Endodermal cell (in vitro differentiated cells): ENCODE results near the gene PTPRN2. TPM values are rescaled to one million over a fixed set of nuclear protein-coding genes. Genes with fewer than 3 reads are reported as not detected.

Experiments
- DNase-seq: peaks from one replicate; pipeline ENCODE4 v3.0.0-alpha.2; 2017
- H3K27ac ChIP-seq: 2 replicates; pipeline ENCODE4 v1.5.1; 2013; ENCODE audit warnings: mild to moderate bottlenecking, low read depth, low read length, moderate library complexity
- H3K27me3 ChIP-seq: 2 replicates; pipeline ENCODE4 v1.6.1; 2013; ENCODE audit warnings: mild to moderate bottlenecking, low read length, moderate library complexity; ENCODE audit not compliant: insufficient read depth, control insufficient read depth, poor library complexity, severe bottlenecking
- H3K36me3 ChIP-seq: 2 replicates; pipeline ENCODE4 v1.7.0; 2013; ENCODE audit warnings: mild to moderate bottlenecking, low read length, moderate library complexity; ENCODE audit not compliant: control insufficient read depth, insufficient read depth
- H3K4me1 ChIP-seq: one replicate; pipeline ENCODE4 v1.7.0; 2013; ENCODE audit warnings: low read length; ENCODE audit not compliant: control insufficient read depth, insufficient read depth
- H3K4me3 ChIP-seq: 2 replicates; pipeline ENCODE4 v1.5.1; 2013; ENCODE audit warnings: mild to moderate bottlenecking, low read length, moderate library complexity
- H3K9ac ChIP-seq: 2 replicates; pipeline ENCODE4 v1.6.1; 2013; ENCODE audit warnings: mild to moderate bottlenecking, low read length, moderate library complexity; ENCODE audit not compliant: poor library complexity, severe bottlenecking; ENCODE audit errors: extremely low read depth
- H3K9me3 ChIP-seq: 2 replicates; pipeline ENCODE4 v1.6.1; 2013; ENCODE audit warnings: mild to moderate bottlenecking, low read length, moderate library complexity; ENCODE audit not compliant: control insufficient read depth
- H3K27ac Mint-ChIP-seq: 2 replicates; pipeline ENCODE4 v1.8.0; 2020; ENCODE audit warnings: mixed read lengths
- H3K27me3 Mint-ChIP-seq: 2 replicates; pipeline ENCODE4 v1.8.0; 2021; ENCODE audit warnings: mild to moderate bottlenecking, mixed read lengths; ENCODE audit not compliant: insufficient read depth
- H3K36me3 Mint-ChIP-seq: 2 replicates; pipeline ENCODE4 v1.8.0; 2020; ENCODE audit warnings: low read depth, mixed read lengths
- H3K4me1 Mint-ChIP-seq: 2 replicates; pipeline ENCODE4 v1.8.0; 2020; ENCODE audit warnings: mixed read lengths
- H3K4me3 Mint-ChIP-seq: 2 replicates; pipeline ENCODE4 v1.8.0; 2020; ENCODE audit warnings: mild to moderate bottlenecking, moderate library complexity, mixed read lengths
- H3K9me3 Mint-ChIP-seq: 2 replicates; pipeline ENCODE4 v1.8.0; 2020; ENCODE audit warnings: mild to moderate bottlenecking, mixed read lengths
- WGBS, 2 experiments: methylation state at CpG; one replicate each; pipeline versions ENCODE4 v1.1.5 to v1.1.7; 2013; ENCODE audit warnings: missing lambda C conversion rate in 2 of 2, mixed read lengths in 1 of 2; ENCODE audit not compliant: insufficient coverage in 1 of 2, insufficient read length in 1 of 2; 5-methylcytosine and 5-hydroxymethylcytosine counted together
- total RNA-seq, 2 donors: library from RNA; stranded (reverse); fragmentation: NEBNext Ultra II Directional in 1 of 2; extraction: Animal tissue kit (Norgen Biotek cat#: 25700) in 1 of 2; gene quantifications; 2 replicates in 1 of 2; 3 replicates in 1 of 2; pipeline ENCODE4 v1.2.1, GENCODE V29; 2021
- TF ChIP-seq, protein P1 (sequence below): fragments of 200-600 bp; sonication (generic); conservative IDR thresholded peaks from 2 replicates; pipeline ENCODE4 v1.5.0; 2021; ENCODE audit warnings: antibody characterized with exemption, mild to moderate bottlenecking

Gene PTPRN2
- total RNA-seq, 2 donors from 2014 or later, result 0.69 to 1.2 TPM

GRCh38 chr7:158263110-158263963 is 324.3 kb downstream of the PTPRN2 start:
- TF ChIP-seq, protein P1, sequence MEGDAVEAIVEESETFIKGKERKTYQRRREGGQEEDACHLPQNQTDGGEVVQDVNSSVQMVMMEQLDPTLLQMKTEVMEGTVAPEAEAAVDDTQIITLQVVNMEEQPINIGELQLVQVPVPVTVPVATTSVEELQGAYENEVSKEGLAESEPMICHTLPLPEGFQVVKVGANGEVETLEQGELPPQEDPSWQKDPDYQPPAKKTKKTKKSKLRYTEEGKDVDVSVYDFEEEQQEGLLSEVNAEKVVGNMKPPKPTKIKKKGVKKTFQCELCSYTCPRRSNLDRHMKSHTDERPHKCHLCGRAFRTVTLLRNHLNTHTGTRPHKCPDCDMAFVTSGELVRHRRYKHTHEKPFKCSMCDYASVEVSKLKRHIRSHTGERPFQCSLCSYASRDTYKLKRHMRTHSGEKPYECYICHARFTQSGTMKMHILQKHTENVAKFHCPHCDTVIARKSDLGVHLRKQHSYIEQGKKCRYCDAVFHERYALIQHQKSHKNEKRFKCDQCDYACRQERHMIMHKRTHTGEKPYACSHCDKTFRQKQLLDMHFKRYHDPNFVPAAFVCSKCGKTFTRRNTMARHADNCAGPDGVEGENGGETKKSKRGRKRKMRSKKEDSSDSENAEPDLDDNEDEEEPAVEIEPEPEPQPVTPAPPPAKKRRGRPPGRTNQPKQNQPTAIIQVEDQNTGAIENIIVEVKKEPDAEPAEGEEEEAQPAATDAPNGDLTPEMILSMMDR, result no peak
- no peak overlapping the region for H3K9ac ChIP-seq
- Mint-ChIP-seq H3K4me3 (no peak overlapping the region), H3K36me3 (no peaks in the 10 kb centered on the region), H3K27me3 (no peaks in the 10 kb centered on the region), H3K4me1 (no peaks in the 10 kb centered on the region), H3K9me3 (no peaks in the 10 kb centered on the region), H3K27ac (no peak overlapping the region)
- no peak overlapping the region for H3K27ac ChIP-seq
- WGBS, 2 experiments, result 83 to 92% methylated on average over 11 to 19 of the region's 19 CpGs
- peaks cover 67% of the 10 kb centered on the region for H3K9me3 ChIP-seq
- H3K4me3 ChIP-seq, result peak overlapping the region; percentile 50
- H3K4me1 ChIP-seq, result no peaks in the 10 kb centered on the region
- H3K36me3 ChIP-seq, result no peaks in the 10 kb centered on the region
- no peak for DNase-seq
- no peaks in the 10 kb centered on the region for H3K27me3 ChIP-seq

GRCh38 chr7:158262284-158263109 is 325.1 kb downstream of the PTPRN2 start:
- DNase-seq, result no peak
- TF ChIP-seq, protein P1, result no peak
- H3K4me3 ChIP-seq, result peak overlapping the region; percentile 50
- H3K36me3 ChIP-seq, result no peaks in the 10 kb centered on the region
- H3K4me1 Mint-ChIP-seq, result no peaks in the 10 kb centered on the region
- peaks cover 68% of the 10 kb centered on the region for H3K9me3 ChIP-seq
- no peaks in the 10 kb centered on the region for H3K4me1 ChIP-seq
- no peaks in the 10 kb centered on the region for H3K9me3 Mint-ChIP-seq
- no peaks in the 10 kb centered on the region for H3K27me3 ChIP-seq
- H3K4me3 Mint-ChIP-seq, result no peak overlapping the region
- no peaks in the 10 kb centered on the region for H3K36me3 Mint-ChIP-seq
- 85 to 88% methylated on average over 5 of the region's 5 CpGs for WGBS, 2 experiments
- no peak overlapping the region for H3K9ac ChIP-seq
- no peak overlapping the region for H3K27ac ChIP-seq
- no peaks in the 10 kb centered on the region for H3K27me3 Mint-ChIP-seq
- no peak overlapping the region for H3K27ac Mint-ChIP-seq

DNA sequence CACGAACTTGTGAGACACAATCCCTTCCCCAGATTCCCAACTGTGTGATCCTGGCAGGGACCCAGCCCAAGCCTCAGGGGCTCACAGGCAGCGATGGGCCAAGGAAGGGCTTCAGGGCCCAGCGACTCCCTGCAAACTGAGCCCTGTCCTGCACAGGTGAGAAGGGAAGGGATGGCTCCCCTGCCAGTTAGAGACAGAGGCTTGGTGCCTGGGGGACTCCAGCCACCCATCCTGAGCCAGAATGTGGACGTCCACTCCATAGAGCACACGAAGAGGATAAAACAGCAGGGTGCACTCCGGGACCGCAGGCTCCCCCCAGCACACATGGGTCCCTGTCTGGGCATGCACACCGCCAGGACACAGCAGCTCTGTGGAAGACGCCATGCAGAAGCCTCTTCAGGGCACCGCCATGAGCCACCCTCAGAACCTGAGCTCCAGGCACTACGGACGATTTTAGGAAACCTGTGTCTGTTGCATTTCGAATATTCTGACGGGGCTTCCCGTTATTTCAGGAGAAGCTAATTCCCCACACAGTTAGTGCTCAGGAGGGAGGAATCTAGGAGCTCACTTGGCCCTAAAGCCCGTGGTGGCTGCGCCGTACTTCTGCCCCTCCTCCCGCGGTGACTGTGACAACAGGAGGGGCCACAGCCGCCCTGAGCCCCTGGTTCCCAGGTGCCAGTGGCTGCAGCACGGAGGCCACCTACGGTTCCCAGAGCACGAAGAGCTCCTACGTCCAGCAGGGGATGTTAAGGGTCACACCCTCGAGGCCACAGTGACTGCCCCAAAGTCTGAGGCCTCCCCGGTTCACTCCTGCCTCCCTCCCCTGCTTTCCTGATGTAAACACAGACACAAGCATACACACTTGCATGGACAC is 326.0 kb downstream of the PTPRN2 start:
- Histone ChIP-seq H3K27ac (no peak overlapping the region), H3K9ac (no peak overlapping the region), H3K27me3 (no peaks in the 10 kb centered on the region), H3K4me3 (peak overlapping the region; percentile 50), H3K36me3 (no peaks in the 10 kb centered on the region), H3K4me1 (no peaks in the 10 kb centered on the region), H3K9me3 (peaks cover 77% of the 10 kb centered on the region)
- Mint-ChIP-seq H3K4me3 (no peak overlapping the region), H3K4me1 (no peaks in the 10 kb centered on the region), H3K9me3 (no peaks in the 10 kb centered on the region), H3K27me3 (no peaks in the 10 kb centered on the region), H3K27ac (no peak overlapping the region), H3K36me3 (no peaks in the 10 kb centered on the region)
- 88 to 89% methylated on average over 16 to 27 of the region's 27 CpGs for WGBS, 2 experiments
- DNase-seq, result no peak
- TF ChIP-seq, protein P1, result no peak
